H1 (cell line): ENCODE data around the gene SPPL2B. TPM values are rescaled to one million over a fixed set of nuclear protein-coding genes. Genes with fewer than 3 reads are reported as not detected.

Source experiments
- CTCF ChIA-PET: fragments of 300-600 bp; sonication (Branson Sonifier 250); formaldehyde crosslinking; loops from one replicate; lab custom pipeline; 2021; ENCODE audit not compliant: partially characterized antibody; lab: Charles Lee
- POLR2A ChIA-PET: fragments of 300-600 bp; sonication (Branson Sonifier 250); formaldehyde crosslinking; loops from one replicate; lab custom pipeline; 2021; ENCODE audit warnings: inconsistent platforms; ENCODE audit not compliant: partially characterized antibody; lab: Charles Lee
- DNase-seq, 2 experiments: peaks; one replicate each; pipeline versions ENCODE4 v3.0.0 to v3.0.0-alpha.2; 2010 to 2022; ENCODE audit warnings: low spot score in 2 of 2, low read depth in 1 of 2, mixed read lengths in 1 of 2
- FAIRE-seq: peaks from 2 replicates; lab custom pipeline; 2011; peaks lifted over from hg19 to GRCh38; lab: Jason Lieb, UNC
- H2AFZ ChIP-seq: 2 replicates; pipeline ENCODE4 v1.8.1; 2012; ENCODE audit warnings: low read length, inconsistent platforms
- H2AK5ac ChIP-seq: 2 replicates; pipeline ENCODE4 v1.6.1; 2013; ENCODE audit warnings: low read depth, low read length
- H2BK120ac ChIP-seq: replicated peaks from 2 replicates; pipeline ENCODE3; 2013; ENCODE audit warnings: low read depth, low read length, inconsistent platforms
- H2BK12ac ChIP-seq: 2 replicates; pipeline ENCODE4 v1.6.1; 2013; ENCODE audit warnings: low read depth, low read length
- H2BK15ac ChIP-seq: 2 replicates; pipeline ENCODE4 v1.6.1; 2013; ENCODE audit warnings: low read length
- H2BK20ac ChIP-seq: 2 replicates; pipeline ENCODE4 v1.6.1; 2013; ENCODE audit warnings: low read length
- H2BK5ac ChIP-seq: 2 replicates; pipeline ENCODE4 v1.6.1; 2013; ENCODE audit warnings: low read depth, low read length
- H3K14ac ChIP-seq: 2 replicates; pipeline ENCODE4 v1.6.1; 2013; ENCODE audit warnings: inconsistent platforms; ENCODE audit not compliant: insufficient read length
- H3K18ac ChIP-seq: 2 replicates; pipeline ENCODE4 v1.6.1; 2013; ENCODE audit warnings: low read length; ENCODE audit errors: extremely low read depth
- H3K23ac ChIP-seq: 2 replicates; pipeline ENCODE4 v1.6.1; 2013; ENCODE audit warnings: inconsistent platforms; ENCODE audit not compliant: insufficient read length
- H3K23me2 ChIP-seq: 2 replicates; pipeline ENCODE4 v1.6.1; 2013; ENCODE audit warnings: low read depth, low read length
- H3K27ac ChIP-seq: 2 replicates; pipeline ENCODE4 v1.6.1; 2011; ENCODE audit warnings: low read depth, low read length, inconsistent platforms
- H3K27me3 ChIP-seq, 4 experiments: replicated peaks in 1 of 4; 1 replicate in 1 of 4; 2 replicates in 3 of 4; pipeline versions ENCODE4 v1.6.1 to v1.8.1; 2011 to 2013; ENCODE audit warnings: low read length in 3 of 4, mild to moderate bottlenecking in 3 of 4, inconsistent platforms in 2 of 4, mixed read lengths in 2 of 4, moderate library complexity in 1 of 4; ENCODE audit not compliant: control insufficient read depth in 3 of 4, insufficient read depth in 3 of 4; ENCODE audit errors: extremely low read depth in 1 of 4
- H3K36me3 ChIP-seq, 4 experiments: 2 replicates each; pipeline versions ENCODE4 v1.6.1 to v1.8.1; 2011 to 2013; ENCODE audit warnings: mild to moderate bottlenecking in 4 of 4, low read length in 3 of 4, moderate library complexity in 2 of 4, control low read depth in 1 of 4, inconsistent platforms in 1 of 4; ENCODE audit not compliant: insufficient read depth in 4 of 4, control insufficient read depth in 2 of 4
- H3K4ac ChIP-seq: replicated peaks from 2 replicates; pipeline ENCODE3; 2013; ENCODE audit warnings: low read length, low read depth, mixed read lengths, inconsistent platforms; ENCODE audit not compliant: insufficient read length
- H3K4me1 ChIP-seq, 4 experiments: replicated peaks in 1 of 4; 1 replicate in 1 of 4; 2 replicates in 3 of 4; pipeline versions ENCODE4 v1.6.1 to v1.8.1; 2011 to 2013; ENCODE audit warnings: low read length in 3 of 4, inconsistent platforms in 2 of 4, mixed read lengths in 1 of 4; ENCODE audit not compliant: insufficient read depth in 4 of 4, control insufficient read depth in 3 of 4
- H3K4me2 ChIP-seq, 2 experiments: 2 replicates each; pipeline versions ENCODE4 v1.6.1 to v1.8.1; 2011 to 2013; ENCODE audit warnings: low read depth in 2 of 2, low read length in 2 of 2, control low read depth in 1 of 2, inconsistent platforms in 1 of 2, mild to moderate bottlenecking in 1 of 2; ENCODE audit not compliant: insufficient read depth in 1 of 2
- H3K4me3 ChIP-seq, 4 experiments: fragments of 200-600, 300-600 bp in 1 of 4; sonication (generic), shearing (Covaris generic), sonication (Bioruptor Twin) in 1 of 4; 2 replicates each; pipeline versions ENCODE4 v1.5.1 to v1.8.1; 2011 to 2016; ENCODE audit warnings: low read length in 4 of 4, low read depth in 3 of 4, control low read depth in 2 of 4, inconsistent platforms in 2 of 4, mild to moderate bottlenecking in 2 of 4, mixed read lengths in 1 of 4, moderate library complexity in 1 of 4; ENCODE audit not compliant: insufficient read depth in 2 of 4; ENCODE audit errors: extremely low read depth in 1 of 4
- H3K56ac ChIP-seq: replicated peaks from 2 replicates; pipeline ENCODE3; 2013; ENCODE audit warnings: low read depth, mild to moderate bottlenecking, mixed read lengths, low read length, inconsistent platforms; ENCODE audit not compliant: insufficient read length
- H3K79me1 ChIP-seq: 2 replicates; pipeline ENCODE4 v1.6.1; 2013; ENCODE audit warnings: low read depth, low read length, control low read depth
- H3K79me2 ChIP-seq, 2 experiments: 2 replicates each; pipeline versions ENCODE4 v1.6.1 to v1.8.1; 2012 to 2013; ENCODE audit warnings: low read length in 2 of 2, mild to moderate bottlenecking in 2 of 2, inconsistent platforms in 1 of 2; ENCODE audit not compliant: insufficient read depth in 2 of 2, control insufficient read depth in 1 of 2
- H3K9ac ChIP-seq, 4 experiments: replicated peaks in 1 of 4; 1 replicate in 1 of 4; 2 replicates in 3 of 4; pipeline versions ENCODE4 v1.6.1 to v1.8.1; 2011 to 2013; ENCODE audit warnings: low read depth in 3 of 4, low read length in 3 of 4, control low read depth in 2 of 4, mild to moderate bottlenecking in 2 of 4, moderate library complexity in 2 of 4, inconsistent platforms in 1 of 4; ENCODE audit errors: extremely low read depth in 1 of 4
- H3K9me3 ChIP-seq, 2 experiments: 2 replicates each; pipeline versions ENCODE4 v1.6.1 to v1.8.1; 2012 to 2013; ENCODE audit warnings: mild to moderate bottlenecking in 2 of 2, moderate library complexity in 2 of 2, control low read depth in 1 of 2, inconsistent platforms in 1 of 2, low read depth in 1 of 2, low read length in 1 of 2, mixed read lengths in 1 of 2; ENCODE audit not compliant: insufficient read depth in 2 of 2
- H4K20me1 ChIP-seq, 2 experiments: replicated peaks in 1 of 2; 2 replicates each; pipeline versions ENCODE3 to v1.8.1; 2011 to 2013; ENCODE audit warnings: inconsistent platforms in 2 of 2, low read length in 2 of 2, mild to moderate bottlenecking in 1 of 2; ENCODE audit not compliant: insufficient read depth in 2 of 2, control insufficient read depth in 1 of 2
- H4K5ac ChIP-seq: 2 replicates; pipeline ENCODE4 v1.6.1; 2013; ENCODE audit warnings: low read length, low read depth, mixed read lengths, inconsistent platforms; ENCODE audit not compliant: insufficient read length
- H4K8ac ChIP-seq: 2 replicates; pipeline ENCODE4 v1.8.0; 2013; ENCODE audit warnings: mild to moderate bottlenecking, moderate library complexity, low read length, inconsistent platforms; ENCODE audit not compliant: insufficient read depth; ENCODE audit errors: extremely low read depth
- H4K91ac ChIP-seq: replicated peaks from 2 replicates; pipeline ENCODE3; 2013; ENCODE audit warnings: low read length, mixed read lengths, inconsistent platforms; ENCODE audit not compliant: insufficient read length
- CREB1 ChIP-seq: IDR thresholded peaks from 2 replicates; pipeline ENCODE4 v1.6.1; 2012; ENCODE audit warnings: inconsistent platforms
- CTBP2 ChIP-seq: IDR thresholded peaks from 2 replicates; pipeline ENCODE4 v1.7.0; 2011; ENCODE audit warnings: borderline replicate concordance, mild to moderate bottlenecking, moderate library complexity, mixed read lengths, low read length; ENCODE audit not compliant: insufficient read depth, insufficient read length
- WGBS, 2 experiments: shearing (Covaris generic) in 1 of 2; methylation state at CpG; one replicate each; pipeline versions ENCODE4 v1.1.6 to v1.1.7; 2013 to 2015; ENCODE audit warnings: low lambda C conversion rate in 2 of 2, mixed read lengths in 2 of 2, inconsistent platforms in 1 of 2, low coverage in 1 of 2, missing lambda C conversion rate in 1 of 2; ENCODE audit not compliant: insufficient replicate concordance in 2 of 2, insufficient coverage in 1 of 2, insufficient read length in 1 of 2; ENCODE audit errors: extremely low coverage in 1 of 2, missing lambda C conversion rate in 1 of 2; 5-methylcytosine and 5-hydroxymethylcytosine counted together
- polyA plus RNA-seq, 7 experiments: library from polyadenylated mRNA; depleted of rRNA in 3 of 7; stranded (reverse) in 5 of 7; unstranded in 2 of 7; fragments of >200 nt in 5 of 7; fragments of 200-250 nt in 2 of 7; gene quantifications; 1 replicate in 5 of 7; 2 replicates in 1 of 7; 4 replicates in 1 of 7; pipeline versions ENCODE4 v1.2.1 to v1.2.3, GENCODE V29; 2011 to 2013; ENCODE audit warnings: missing spikeins in 2 of 7, mixed read lengths in 2 of 7
- total RNA-seq: library from RNA; stranded (reverse); fragmentation: NEBNext Ultra II Directional; extraction: Animal tissue kit (Norgen Biotek cat#: 25700); gene quantifications from 2 replicates; pipeline ENCODE4 v1.2.1, GENCODE V29; 2021

The SPPL2B gene
- total and polyA plus RNA-seq, 2 of the 8 experiments (the other 6 are each of a cell fraction or from before 2014, with no cell fraction given) = 34.8 to 55.7 TPM

DNA sequence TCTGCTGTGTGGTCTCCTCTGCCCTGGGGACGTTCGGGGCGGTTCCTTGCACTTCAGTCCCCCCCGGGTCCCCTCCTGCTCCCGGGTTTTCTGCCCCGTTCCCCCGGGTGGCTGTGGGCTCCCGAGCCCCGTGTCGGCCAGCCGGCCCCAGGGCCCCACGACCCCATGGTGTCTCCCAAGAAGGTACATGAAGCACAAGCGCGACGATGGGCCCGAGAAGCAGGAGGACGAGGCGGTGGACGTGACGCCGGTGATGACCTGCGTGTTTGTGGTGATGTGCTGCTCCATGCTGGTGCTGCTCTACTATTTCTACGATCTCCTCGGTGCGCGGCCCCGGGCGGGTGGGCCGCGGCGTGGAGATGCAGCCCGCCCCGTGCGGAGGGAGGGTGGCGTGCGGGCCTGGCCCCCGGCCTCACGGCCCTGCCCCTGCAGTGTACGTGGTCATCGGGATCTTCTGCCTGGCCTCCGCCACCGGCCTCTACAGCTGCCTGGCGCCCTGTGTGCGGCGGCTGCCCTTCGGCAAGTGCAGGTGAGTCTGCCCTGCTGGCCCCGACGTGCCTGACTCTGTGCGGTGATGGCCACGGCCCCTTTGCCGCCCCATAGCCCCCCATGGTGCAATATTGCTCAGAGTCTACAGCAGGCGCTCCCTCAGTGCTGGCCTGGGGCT, 11.3 kb downstream of the SPPL2B start:
- CTCF ChIA-PET = interaction anchor here (1.5 kb wide), 1 partner anchor 16 kb away, joined by 5 read pairs; no protein-coding TSS in a partner anchor
- Histone ChIP-seq H3K56ac (no peak overlapping the region), H2AFZ (no peak overlapping the region), H3K23ac (no peak overlapping the region), H3K4me3 (no peak overlapping the region), H2BK12ac (no peak overlapping the region), H3K79me2 (peaks cover 9 to 20% of the 10 kb centered on the region in 2 experiments), H3K18ac (no peak overlapping the region), H3K23me2 (peaks cover 3% of the 10 kb centered on the region; the same call in 1 of the 2 replicates), H4K8ac (peak overlapping the region; percentile 51; the same call in 1 of the 2 replicates), H2BK20ac (no peak overlapping the region), H3K14ac (no peak overlapping the region), H3K4me1 (peaks cover 0 to 8% (median 2%) of the 10 kb centered on the region in 4 experiments; a peak in 4 of 7 replicates), H3K9ac (no peak overlapping the region), H2BK5ac (no peak overlapping the region), H2BK15ac (no peak overlapping the region), H3K9me3 (peaks cover 0 to 5% of the 10 kb centered on the region in 2 experiments; a peak in 1 of 4 replicates), H4K20me1 (peaks cover 9 to 25% of the 10 kb centered on the region in 2 experiments), H4K91ac (no peak overlapping the region), H2BK120ac (no peak overlapping the region), H3K4ac (no peak overlapping the region), H2AK5ac (no peak overlapping the region), H4K5ac (no peak overlapping the region), H3K27ac (no peak overlapping the region), H3K4me2 (no peak overlapping the region), H3K79me1 (peaks cover 22% of the 10 kb centered on the region), H3K36me3 (peaks cover 2 to 23% (median 6%) of the 10 kb centered on the region in 4 experiments; a peak in 3 of 8 replicates), H3K27me3 (no peaks in the 10 kb centered on the region)
- no peak for FAIRE-seq
- POLR2A ChIA-PET = interaction anchor here (0.5 to 3.1 kb wide), 2 partner anchors 11 to 12 kb away, joined by 4 to 11 read pairs; partner anchors contain the start of genes LSM7 and SPPL2B
- DNase-seq = no peak
- 90% methylated on average over 40 of the region's 52 CpGs; no CpG with 5 or more reads in 1 of the 2 experiments for WGBS, 2 experiments
- TF ChIP-seq CTBP2 = no peak
- TF ChIP-seq CREB1 = no peak
